Kidney (tissue), 14 donors: ENCODE measurements around the gene STARD4. TPM values are rescaled to one million over a fixed set of nuclear protein-coding genes. Genes with fewer than 3 reads are reported as not detected.

Experiments
- DNase-seq, 5 donors: peaks; one replicate each; pipeline ENCODE4 v3.0.0-alpha.2; 2013 to 2020
- FAIRE-seq: peaks from 2 replicates; lab custom pipeline; 2012; peaks lifted over from hg19 to GRCh38; lab: Jason Lieb, UNC
- H3K27ac ChIP-seq, 2 donors: one replicate each; pipeline ENCODE4 v1.7.0; 2013; ENCODE audit warnings: low read depth in 2 of 2, low read length in 2 of 2, inconsistent platforms in 1 of 2
- H3K27me3 ChIP-seq: one replicate; pipeline ENCODE4 v1.7.1; 2013; ENCODE audit warnings: low read length, inconsistent platforms; ENCODE audit not compliant: control insufficient read depth, insufficient read depth
- H3K36me3 ChIP-seq, 3 donors: one replicate each; pipeline versions ENCODE4 v1.7.0 to v1.7.1; 2013; ENCODE audit warnings: low read length in 3 of 3, control low read depth in 1 of 3, inconsistent platforms in 1 of 3; ENCODE audit not compliant: insufficient read depth in 3 of 3, control insufficient read depth in 2 of 3
- H3K4me1 ChIP-seq, 3 donors: one replicate each; pipeline versions ENCODE4 v1.7.0 to v1.7.1; 2013; ENCODE audit warnings: low read length in 3 of 3, inconsistent platforms in 1 of 3, low read depth in 1 of 3; ENCODE audit not compliant: control insufficient read depth in 2 of 3, insufficient read depth in 2 of 3
- H3K4me3 ChIP-seq, 3 donors: one replicate each; pipeline versions ENCODE4 v1.7.0 to v1.8.1; 2013; ENCODE audit warnings: low read length in 3 of 3, control low read depth in 1 of 3, inconsistent platforms in 1 of 3
- H3K9ac ChIP-seq, 3 donors: one replicate each; pipeline versions ENCODE4 v1.7.0 to v1.7.1; 2013; ENCODE audit warnings: low read length in 3 of 3, control low read depth in 1 of 3, inconsistent platforms in 1 of 3
- H3K9me3 ChIP-seq, 3 donors: one replicate each; pipeline versions ENCODE4 v1.7.0 to v1.7.1; 2013; ENCODE audit warnings: low read length in 3 of 3, control low read depth in 1 of 3, inconsistent platforms in 1 of 3; ENCODE audit not compliant: control insufficient read depth in 2 of 3, insufficient read depth in 1 of 3
- CTCF ChIP-seq: IDR thresholded peaks from 3 replicates; pipeline ENCODE4 v1.5.1; 2012; ENCODE audit warnings: mild to moderate bottlenecking, moderate library complexity, borderline replicate concordance; ENCODE audit not compliant: insufficient read depth; ENCODE audit errors: extremely low read depth
- intact Hi-C: fragments of 100-400 bp; cut with DNase I; formaldehyde crosslinking; loops from one replicate; pipeline ENCODE4 v1.11.1; 2022
- polyA plus RNA-seq: library from polyadenylated mRNA; stranded (reverse); fragments of 350-450 nt; fragmentation: Illumina TruSeq; extraction: RNeasy Lipid Tissue Mini Kit (QIAGEN cat#74804); gene quantifications from one replicate; pipeline ENCODE4 v1.2.3, GENCODE V29; 2014; ENCODE audit warnings: low read depth, low replicate concordance; ENCODE audit not compliant: insufficient read depth
- total RNA-seq: library from RNA; stranded (reverse); fragmentation: NEBNext Ultra II Directional; extraction: Animal tissue kit (Norgen Biotek cat#: 25700); gene quantifications from one replicate; pipeline ENCODE4 v1.2.1, GENCODE V29; 2021
- donor health status: control.
- donor health status: control.
- donor health status: control.
- donor health status: control.
- donor health status: control.
- donor health status: DM: yes; HTN: yes; CAD: no.
- donor health status: Normal renal cell carcinoma (clear cell type).

Gene STARD4
- total and polyA plus RNA-seq, 2 donors from 2014 or later: 10.4 to 12.6 TPM

- no peak for TF ChIP-seq CTCF
- intact Hi-C loops: no loop called here
- Histone ChIP-seq H3K4me1 (peaks cover 0 to 2% (median 0%) of the 10 kb centered on the region in 3 donors), H3K36me3 (no peaks in the 10 kb centered on the region), H3K27me3 (no peaks in the 10 kb centered on the region), H3K9me3 (no peaks in the 10 kb centered on the region), H3K9ac (no peak overlapping the region), H3K27ac (no peak overlapping the region), H3K4me3 (no peak overlapping the region)
- FAIRE-seq (no peak), DNase-seq (no peak)
These were observed 15.7 kb upstream of the STARD4 start for GRCh38 chr5:111528056-111528455.

DNA sequence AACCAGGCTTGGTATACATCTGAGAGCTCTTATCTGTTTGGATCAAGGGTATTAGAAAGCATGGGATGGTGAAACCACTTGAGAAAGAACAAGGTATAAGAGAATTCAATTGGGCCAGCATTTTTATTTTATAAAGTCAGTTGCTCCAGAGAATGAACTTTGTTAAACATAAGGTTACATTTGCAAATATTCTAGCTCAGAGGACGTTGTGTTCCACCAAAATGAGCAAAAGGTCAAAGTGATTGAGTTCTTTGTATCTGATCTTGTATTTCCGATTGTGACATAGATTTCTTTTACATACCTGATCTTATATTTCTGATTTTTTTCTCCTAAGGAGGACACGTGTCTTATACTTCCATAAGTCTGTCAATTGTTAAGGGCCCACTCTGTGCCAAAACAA lies 8.6 kb upstream of the STARD4 start:
- H3K36me3 ChIP-seq: no peaks in the 10 kb centered on the region
- no peak for TF ChIP-seq CTCF
- no peaks in the 10 kb centered on the region for H3K4me1 ChIP-seq
- FAIRE-seq (no peak), DNase-seq (no peak)
- no peaks in the 10 kb centered on the region for H3K9me3 ChIP-seq
- no peak overlapping the region for H3K9ac ChIP-seq
- intact Hi-C loops: no loop called here
- no peaks in the 10 kb centered on the region for H3K27me3 ChIP-seq
- H3K4me3 ChIP-seq: no peak overlapping the region
- no peak overlapping the region for H3K27ac ChIP-seq

GRCh38 chr5:111518777-111519176 lies 6.4 kb upstream of the STARD4 start:
- no peak for TF ChIP-seq CTCF

GRCh38 chr5:111517853-111518501 lies 5.6 kb upstream of the STARD4 start:
- Histone ChIP-seq H3K27me3 (no peaks in the 10 kb centered on the region), H3K9ac (no peak overlapping the region), H3K4me3 (no peak overlapping the region), H3K36me3 (no peaks in the 10 kb centered on the region), H3K27ac (no peak overlapping the region), H3K4me1 (no peaks in the 10 kb centered on the region), H3K9me3 (no peaks in the 10 kb centered on the region)
- DNase-seq (no peak), FAIRE-seq (no peak)
- no peak for TF ChIP-seq CTCF
- intact Hi-C loops: no loop called here

More at GRCh38 chr5:111518777-111519176, 6.4 kb upstream of the STARD4 start:
- H3K27me3 ChIP-seq: no peaks in the 10 kb centered on the region
- H3K9me3 ChIP-seq: no peaks in the 10 kb centered on the region
- no peak overlapping the region for H3K9ac ChIP-seq
- intact Hi-C loops: no loop called here
- no peak overlapping the region for H3K4me3 ChIP-seq
- H3K36me3 ChIP-seq: no peaks in the 10 kb centered on the region
- no peak overlapping the region for H3K27ac ChIP-seq
- DNase-seq (no peak), FAIRE-seq (no peak)
- no peaks in the 10 kb centered on the region for H3K4me1 ChIP-seq
